MM.1S (cell line): Measurements from ENCODE around the gene PPIG.
"Not testable (repeated sequence)": the region's sequence is repeated elsewhere in the genome, so short reads cannot be mapped to it uniquely, and the experiment has no call there.

Experiments
- DNase-seq: peaks from one replicate; pipeline ENCODE4 v3.0.0-alpha.2; 2015
- H2AFZ ChIP-seq: fragments of 300-600 bp; sonication (generic); 2 replicates; pipeline ENCODE4 v1.6.0; 2016; ENCODE audit warnings: antibody characterized with exemption, low read length
- H3F3A ChIP-seq: fragments of 300-600 bp; sonication (generic); 2 replicates; pipeline ENCODE4 v1.6.1; 2016; ENCODE audit warnings: mild to moderate bottlenecking, antibody characterized with exemption, low read length, moderate library complexity, mixed read lengths; ENCODE audit not compliant: insufficient read depth
- H3K27ac ChIP-seq: fragments of 300-600 bp; sonication (generic); 2 replicates; pipeline ENCODE4 v1.5.1; 2016; ENCODE audit warnings: mild to moderate bottlenecking, low read length
- H3K27me3 ChIP-seq: fragments of 300-600 bp; sonication (generic); replicated peaks from 2 replicates; pipeline ENCODE4 v1.6.0; 2016; ENCODE audit warnings: low read length; ENCODE audit not compliant: insufficient read depth
- H3K36me3 ChIP-seq: fragments of 300-600 bp; sonication (generic); replicated peaks from 2 replicates; pipeline ENCODE4 v1.6.1; 2016; ENCODE audit warnings: mild to moderate bottlenecking, low read length, mixed read lengths; ENCODE audit not compliant: insufficient read depth
- H3K4me1 ChIP-seq: fragments of 300-600 bp; sonication (generic); 2 replicates; pipeline ENCODE4 v1.6.1; 2016; ENCODE audit warnings: low read length, mixed read lengths
- H3K4me2 ChIP-seq: fragments of 300-600 bp; sonication (generic); 2 replicates; pipeline ENCODE4 v1.6.0; 2016; ENCODE audit warnings: low read depth, low read length
- H3K4me3 ChIP-seq: fragments of 300-600 bp; sonication (generic); 2 replicates; pipeline ENCODE4 v1.5.1; 2016; ENCODE audit warnings: low read length, mixed read lengths
- H3K79me2 ChIP-seq: fragments of 300-600 bp; sonication (generic); 2 replicates; pipeline ENCODE4 v1.6.1; 2016; ENCODE audit warnings: mixed run types, low read length, mixed read lengths
- H3K9ac ChIP-seq: fragments of 300-600 bp; sonication (generic); 2 replicates; pipeline ENCODE4 v1.6.1; 2016; ENCODE audit warnings: low read length, mixed read lengths
- H3K9me2 ChIP-seq: fragments of 300-600 bp; sonication (generic); replicated peaks from 2 replicates; pipeline ENCODE4 v1.6.1; 2016; ENCODE audit warnings: mild to moderate bottlenecking, low read length, mixed read lengths; ENCODE audit not compliant: insufficient read depth
- H3K9me3 ChIP-seq: fragments of 300-600 bp; sonication (generic); replicated peaks from 2 replicates; pipeline ENCODE4 v1.6.1; 2016; ENCODE audit warnings: mild to moderate bottlenecking, low read length, mixed read lengths; ENCODE audit not compliant: insufficient read depth
- H4K20me1 ChIP-seq: fragments of 300-600 bp; sonication (generic); 2 replicates; pipeline ENCODE4 v1.6.1; 2016; ENCODE audit warnings: mild to moderate bottlenecking, low read length, moderate library complexity, mixed read lengths; ENCODE audit not compliant: insufficient read depth
- CTCF ChIP-seq: fragments of 300-600 bp; sonication (generic); IDR thresholded peaks from 2 replicates; pipeline ENCODE4 v1.5.1; 2016; ENCODE audit warnings: antibody characterized with exemption, low read length, mixed read lengths
- EZH2 ChIP-seq: fragments of 300-600 bp; sonication (generic); optimal IDR thresholded peaks from 2 replicates; pipeline ENCODE3; 2017; ENCODE audit warnings: low read depth, mild to moderate bottlenecking, antibody characterized with exemption, low read length, mixed read lengths
- EZH2phosphoT487 ChIP-seq: fragments of 300-600 bp; sonication (generic); IDR thresholded peaks from 2 replicates; pipeline ENCODE4 v1.6.1; 2018; ENCODE audit warnings: antibody characterized with exemption, low read length

PPIG gene

GRCh38 chr2:169613876-169614275, 29.7 kb downstream of the PPIG start:
- Histone ChIP-seq H3K9ac (no peak overlapping the region), H3K4me1 (no peaks in the 10 kb centered on the region), H2AFZ (no peak overlapping the region), H4K20me1 (no peaks in the 10 kb centered on the region), H3K79me2 (peaks cover 14% of the 10 kb centered on the region), H3F3A (peaks cover 3% of the 10 kb centered on the region; the same call in 1 of the 2 replicates), H3K4me2 (no peak overlapping the region), H3K27me3 (no peaks in the 10 kb centered on the region), H3K27ac (no peak overlapping the region), H3K9me3 (no peaks in the 10 kb centered on the region), H3K4me3 (no peak overlapping the region), H3K9me2 (no peaks in the 10 kb centered on the region), H3K36me3 (peaks cover 24% of the 10 kb centered on the region; the same call in 1 of the 2 replicates)
- DNase-seq: no peak
- TF ChIP-seq EZH2phosphoT487 (no peak), CTCF (no peak), EZH2 (no peak)

- not testable (repeated sequence) for H3K27me3 ChIP-seq, H3K27ac ChIP-seq, DNase-seq, H3K4me2 ChIP-seq, H4K20me1 ChIP-seq, H3K9me3 ChIP-seq, H2AFZ ChIP-seq, H3K4me1 ChIP-seq, H3K9me2 ChIP-seq, H3F3A ChIP-seq, H3K9ac ChIP-seq, H3K4me3 ChIP-seq
- peaks cover 22% of the 10 kb centered on the region; the same call in 1 of the 2 replicates for H3K36me3 ChIP-seq
- H3K79me2 ChIP-seq: peaks cover 29% of the 10 kb centered on the region
Measured at GRCh38 chr2:169615982-169616381, 31.8 kb downstream of the PPIG start.

GRCh38 chr2:169619946-169620345, 35.8 kb downstream of the PPIG start:
- Histone ChIP-seq H3K36me3 (peaks cover 19% of the 10 kb centered on the region), H4K20me1 (no peaks in the 10 kb centered on the region), H3K27ac (no peak overlapping the region), H3K9ac (no peak overlapping the region), H3K4me3 (no peak overlapping the region), H2AFZ (no peak overlapping the region), H3K9me3 (no peaks in the 10 kb centered on the region), H3F3A (no peaks in the 10 kb centered on the region), H3K4me2 (no peak overlapping the region), H3K79me2 (peaks cover 29% of the 10 kb centered on the region), H3K4me1 (no peaks in the 10 kb centered on the region), H3K27me3 (no peaks in the 10 kb centered on the region), H3K9me2 (no peaks in the 10 kb centered on the region)
- DNase-seq: no peak
- TF ChIP-seq EZH2phosphoT487 (no peak), EZH2 (no peak), CTCF (no peak)

- no peaks in the 10 kb centered on the region for H3K9me2 ChIP-seq
- no peaks in the 10 kb centered on the region for H3K9me3 ChIP-seq
- no peaks in the 10 kb centered on the region for H3K27me3 ChIP-seq
- no peak for DNase-seq
- H3K27ac ChIP-seq: no peak overlapping the region
- H3K9ac ChIP-seq: no peak overlapping the region
- peaks cover 28% of the 10 kb centered on the region for H3K79me2 ChIP-seq
- H3K36me3 ChIP-seq: peaks cover 20% of the 10 kb centered on the region
- no peak overlapping the region for H3K4me2 ChIP-seq
- H3K4me3 ChIP-seq: no peak overlapping the region
- no peaks in the 10 kb centered on the region for H4K20me1 ChIP-seq
- H2AFZ ChIP-seq: no peak overlapping the region
- no peaks in the 10 kb centered on the region for H3K4me1 ChIP-seq
- TF ChIP-seq EZH2 (no peak), EZH2phosphoT487 (no peak), CTCF (no peak)
- no peaks in the 10 kb centered on the region for H3F3A ChIP-seq
Measured at GRCh38 chr2:169620509-169620908, 36.4 kb downstream of the PPIG start.
